HCT116 (cell line): ENCODE measurements around the gene NIFK.

ENCODE experiments used
- CEBPB ChIP-seq: IDR thresholded peaks from 2 replicates; pipeline ENCODE4 v1.6.1; 2012; ENCODE audit warnings: low read depth
- CTCF ChIP-seq, 3 experiments: fragments of 200-600 bp in 1 of 3; sonication (generic) in 1 of 3; IDR thresholded peaks in 2 of 3; conservative IDR thresholded peaks in 1 of 3; 2 replicates each; pipeline ENCODE4 v1.5.1; 2012 to 2017; ENCODE audit warnings: low read depth in 2 of 3, low read length in 2 of 3, antibody characterized with exemption in 1 of 3, borderline replicate concordance in 1 of 3, control low read depth in 1 of 3, mild to moderate bottlenecking in 1 of 3, mixed read lengths in 1 of 3, mixed run types in 1 of 3, moderate library complexity in 1 of 3; ENCODE audit not compliant: insufficient read depth in 1 of 3
- EGR1 ChIP-seq: IDR thresholded peaks from 2 replicates; pipeline ENCODE4 v1.6.1; 2012; ENCODE audit warnings: low read depth
- ELF1 ChIP-seq: IDR thresholded peaks from 2 replicates; pipeline ENCODE4 v1.6.1; 2012; ENCODE audit warnings: low read depth, borderline replicate concordance
- EZH2 ChIP-seq: fragments of 200-600 bp; sonication (generic); IDR thresholded peaks from 2 replicates; pipeline ENCODE4 v1.6.1; 2017; ENCODE audit warnings: antibody characterized with exemption, mixed run types
- JUND ChIP-seq: IDR thresholded peaks from 2 replicates; pipeline ENCODE4 v1.6.1; 2012
- MAX ChIP-seq: IDR thresholded peaks from 2 replicates; pipeline ENCODE4 v1.6.1; 2012
- POLR2A ChIP-seq: IDR thresholded peaks from 2 replicates; pipeline ENCODE4 v1.7.0; 2011; ENCODE audit warnings: borderline replicate concordance; ENCODE audit not compliant: insufficient read depth, insufficient read length; ENCODE audit errors: extremely low read depth
- POLR2AphosphoS5 ChIP-seq: IDR thresholded peaks from 2 replicates; pipeline ENCODE4 v1.6.1; 2011; ENCODE audit warnings: mild to moderate bottlenecking, low read depth, low read length, moderate library complexity
- REST ChIP-seq: IDR thresholded peaks from 2 replicates; pipeline ENCODE4 v1.6.1; 2012; ENCODE audit warnings: low read depth
- SP1 ChIP-seq: IDR thresholded peaks from 2 replicates; pipeline ENCODE4 v1.6.1; 2012; ENCODE audit warnings: low read depth
- YY1 ChIP-seq: IDR thresholded peaks from 2 replicates; pipeline ENCODE4 v1.6.1; 2011; ENCODE audit warnings: low read length, low read depth, moderate library complexity, mild to moderate bottlenecking; ENCODE audit not compliant: insufficient replicate concordance; ENCODE audit errors: extremely low read depth

GRCh38 chr2:121707344-121707919 lies 29.2 kb downstream of the NIFK start:
- TF ChIP-seq POLR2A (no peak), CTCF (IDR thresholded peaks at IDR 0.05 in 2 of 3, conservative IDR thresholded peaks at IDR 0.05 in 1 of 3; ENCODE audit: borderline replicate concordance in 1 of 3, insufficient read depth in 1 of 3, low read depth in 2 of 3, low read length in 2 of 3) (no peak), EGR1 (no peak), CEBPB (no peak), SP1 (no peak), EZH2 (no peak), ELF1 (no peak), POLR2AphosphoS5 (no peak), YY1 (no peak), JUND (no peak), MAX (no peak), REST (no peak)
